ENCODE results near the gene OR52A5. TPM values are rescaled to one million over a fixed set of nuclear protein-coding genes. Genes with fewer than 3 reads are reported as not detected.
"Not testable (repeated sequence)": the region's sequence is repeated elsewhere in the genome, so short reads cannot be mapped to it uniquely, and the experiment has no call there.

The OR52A5 gene
- not detected for total RNA-seq

GRCh38 chr11:5137996-5138395 is at the start of gene OR52A5:
OR52A5 (minus strand) TSS chr11:5138356; CDS start chr11:5132642, 5,714 bp downstream.
- no peaks in the 10 kb centered on the region for H3K9me3 Mint-ChIP-seq
- CTCF ChIA-PET, result no interaction called here
- DNase-seq, result no peak
- H3K4me1 Mint-ChIP-seq (ENCODE audit: low read depth), result no peaks in the 10 kb centered on the region
- H3K36me3 Mint-ChIP-seq (ENCODE audit: low read depth), result no peaks in the 10 kb centered on the region
- intact Hi-C loops (cut with micrococcal nuclease), result no loop called here
- no peak within 1 kb of the TSS for H3K4me3 Mint-ChIP-seq
- peaks cover 3% of the 10 kb centered on the region for H3K27me3 Mint-ChIP-seq (ENCODE audit: low read depth)
- H3K27ac Mint-ChIP-seq, result no peak within 1 kb of the TSS

GRCh38 chr11:5178046-5178837 is 40.1 kb upstream of the OR52A5 start:
- intact Hi-C loops (cut with micrococcal nuclease), result no loop called here
- Mint-ChIP-seq H3K36me3 (ENCODE audit: low read depth) (no peaks in the 10 kb centered on the region), H3K27me3 (ENCODE audit: low read depth) (no peaks in the 10 kb centered on the region), H3K4me1 (ENCODE audit: low read depth) (no peaks in the 10 kb centered on the region), H3K9me3 (no peaks in the 10 kb centered on the region), H3K4me3 (no peak overlapping the region), H3K27ac (no peak overlapping the region)
- CTCF ChIA-PET, result no interaction called here
- DNase-seq, result no peak

- Mint-ChIP-seq H3K27me3 (ENCODE audit: low read depth) (no peaks in the 10 kb centered on the region), H3K9me3 (no peaks in the 10 kb centered on the region), H3K4me3 (no peak overlapping the region), H3K36me3 (ENCODE audit: low read depth) (no peaks in the 10 kb centered on the region), H3K27ac (no peak overlapping the region), H3K4me1 (ENCODE audit: low read depth) (no peaks in the 10 kb centered on the region)
- intact Hi-C loops (cut with micrococcal nuclease), result no loop called here
- DNase-seq, result no peak
- CTCF ChIA-PET, result no interaction called here
Measured at GRCh38 chr11:5174934-5175333, 36.8 kb upstream of the OR52A5 start.

- no peaks in the 10 kb centered on the region for H3K36me3 Mint-ChIP-seq (ENCODE audit: low read depth)
- H3K4me3 Mint-ChIP-seq, result no peak overlapping the region
- H3K4me1 Mint-ChIP-seq (ENCODE audit: low read depth), result no peaks in the 10 kb centered on the region
- H3K27me3 Mint-ChIP-seq (ENCODE audit: low read depth), result no peaks in the 10 kb centered on the region
- no peak for DNase-seq
- no peak overlapping the region for H3K27ac Mint-ChIP-seq
- intact Hi-C loops (cut with micrococcal nuclease), result no loop called here
- H3K9me3 Mint-ChIP-seq, result no peaks in the 10 kb centered on the region
- CTCF ChIA-PET, result no interaction called here
Measured at GRCh38 chr11:5171856-5172255, 33.7 kb upstream of the OR52A5 start.

GRCh38 chr11:5165898-5166297 is 27.7 kb upstream of the OR52A5 start:
- H3K36me3 Mint-ChIP-seq (ENCODE audit: low read depth); H3K9me3 Mint-ChIP-seq; H3K27me3 Mint-ChIP-seq (ENCODE audit: low read depth); H3K4me3 Mint-ChIP-seq; CTCF ChIA-PET; H3K27ac Mint-ChIP-seq; H3K4me1 Mint-ChIP-seq (ENCODE audit: low read depth); intact Hi-C loops (cut with micrococcal nuclease); DNase-seq: not testable (repeated sequence)

- H3K4me1 Mint-ChIP-seq (ENCODE audit: low read depth); H3K9me3 Mint-ChIP-seq; DNase-seq; H3K27me3 Mint-ChIP-seq (ENCODE audit: low read depth); H3K4me3 Mint-ChIP-seq; H3K36me3 Mint-ChIP-seq (ENCODE audit: low read depth); H3K27ac Mint-ChIP-seq; intact Hi-C loops (cut with micrococcal nuclease); CTCF ChIA-PET: not testable (repeated sequence)
Measured at GRCh38 chr11:5164807-5165206, 26.7 kb upstream of the OR52A5 start.

GRCh38 chr11:5161045-5161444 is 22.9 kb upstream of the OR52A5 start:
- H3K27ac Mint-ChIP-seq; CTCF ChIA-PET; DNase-seq; H3K9me3 Mint-ChIP-seq; H3K36me3 Mint-ChIP-seq (ENCODE audit: low read depth); intact Hi-C loops (cut with micrococcal nuclease); H3K4me1 Mint-ChIP-seq (ENCODE audit: low read depth); H3K4me3 Mint-ChIP-seq: not testable (repeated sequence)
- peaks cover 10% of the 10 kb centered on the region for H3K27me3 Mint-ChIP-seq (ENCODE audit: low read depth)

GRCh38 chr11:5160217-5160616 is 22.1 kb upstream of the OR52A5 start:
- H3K27me3 Mint-ChIP-seq (ENCODE audit: low read depth), result peaks cover 10% of the 10 kb centered on the region
- H3K4me1 Mint-ChIP-seq (ENCODE audit: low read depth); intact Hi-C loops (cut with micrococcal nuclease); H3K4me3 Mint-ChIP-seq; CTCF ChIA-PET; H3K9me3 Mint-ChIP-seq; H3K36me3 Mint-ChIP-seq (ENCODE audit: low read depth); DNase-seq; H3K27ac Mint-ChIP-seq: not testable (repeated sequence)

- Mint-ChIP-seq H3K4me1 (ENCODE audit: low read depth) (no peaks in the 10 kb centered on the region), H3K36me3 (ENCODE audit: low read depth) (no peaks in the 10 kb centered on the region), H3K27ac (no peak overlapping the region), H3K4me3 (no peak overlapping the region), H3K9me3 (no peaks in the 10 kb centered on the region), H3K27me3 (ENCODE audit: low read depth) (peaks cover 10% of the 10 kb centered on the region)
- intact Hi-C loops (cut with micrococcal nuclease), result no loop called here
- CTCF ChIA-PET, result no interaction called here
- DNase-seq, result no peak
Measured at GRCh38 chr11:5159806-5160205, 21.6 kb upstream of the OR52A5 start.

GRCh38 chr11:5154657-5155056 is 16.5 kb upstream of the OR52A5 start, which contains the start of gene OR52A1:
OR52A1 (minus strand) TSS chr11:5154757; CDS start chr11:5152369, 2,388 bp downstream.
- Mint-ChIP-seq H3K36me3 (ENCODE audit: low read depth) (no peaks in the 10 kb centered on the region), H3K27ac (no peak within 1 kb of the TSS), H3K4me1 (ENCODE audit: low read depth) (no peaks in the 10 kb centered on the region), H3K9me3 (no peaks in the 10 kb centered on the region), H3K27me3 (ENCODE audit: low read depth) (peaks cover 4% of the 10 kb centered on the region), H3K4me3 (no peak within 1 kb of the TSS)
- no peak for DNase-seq
- intact Hi-C loops (cut with micrococcal nuclease), result no loop called here
- CTCF ChIA-PET, result no interaction called here

- no peaks in the 10 kb centered on the region for H3K36me3 Mint-ChIP-seq (ENCODE audit: low read depth)
- intact Hi-C loops (cut with micrococcal nuclease), result no loop called here
- no peak overlapping the region for H3K4me3 Mint-ChIP-seq
- H3K27me3 Mint-ChIP-seq (ENCODE audit: low read depth), result peaks cover 2% of the 10 kb centered on the region
- CTCF ChIA-PET, result no interaction called here
- H3K4me1 Mint-ChIP-seq (ENCODE audit: low read depth), result no peaks in the 10 kb centered on the region
- H3K27ac Mint-ChIP-seq, result no peak overlapping the region
- no peaks in the 10 kb centered on the region for H3K9me3 Mint-ChIP-seq
- no peak for DNase-seq
Measured at GRCh38 chr11:5153574-5154431, 15.6 kb upstream of the OR52A5 start.

GRCh38 chr11:5151713-5152153 is 13.6 kb upstream of the OR52A5 start:
- no peak for DNase-seq
- H3K27me3 Mint-ChIP-seq (ENCODE audit: low read depth), result peaks cover 2% of the 10 kb centered on the region
- no peak overlapping the region for H3K4me3 Mint-ChIP-seq
- intact Hi-C loops (cut with micrococcal nuclease), result no loop called here
- CTCF ChIA-PET, result no interaction called here
- H3K4me1 Mint-ChIP-seq (ENCODE audit: low read depth), result no peaks in the 10 kb centered on the region
- H3K27ac Mint-ChIP-seq, result no peak overlapping the region
- H3K9me3 Mint-ChIP-seq, result no peaks in the 10 kb centered on the region
- no peaks in the 10 kb centered on the region for H3K36me3 Mint-ChIP-seq (ENCODE audit: low read depth)

- H3K9me3 Mint-ChIP-seq; H3K4me3 Mint-ChIP-seq; H3K27ac Mint-ChIP-seq; DNase-seq; H3K36me3 Mint-ChIP-seq (ENCODE audit: low read depth); intact Hi-C loops (cut with micrococcal nuclease); H3K4me1 Mint-ChIP-seq (ENCODE audit: low read depth); H3K27me3 Mint-ChIP-seq (ENCODE audit: low read depth): not testable (repeated sequence)
- CTCF ChIA-PET, result interaction anchor here (1.3 kb wide), 1 partner anchor 19 kb away, joined by 3 read pairs; no protein-coding TSS in a partner anchor
Measured at GRCh38 chr11:5144206-5144605, 6.0 kb upstream of the OR52A5 start.

All from activated naive CD4-positive, alpha-beta T cell treated with anti-CD3 and anti-CD28 coated beads for 36 hours (primary cell).